Esophagus squamous epithelium (tissue), 5 donors: ENCODE measurements around the gene NPAS2. TPM values are rescaled to one million over a fixed set of nuclear protein-coding genes. Genes with fewer than 3 reads are reported as not detected.

Experiments used
- DNase-seq: peaks from one replicate; lab custom pipeline; 2025; lab: John Stamatoyannopoulos, UW
- H3K27ac ChIP-seq, 4 donors: fragments of 200-600 bp; sonication (generic); one replicate each; pipeline ENCODE4 v1.5.1; 2016 to 2019; ENCODE audit warnings: mild to moderate bottlenecking in 1 of 4
- H3K27me3 ChIP-seq, 4 donors: fragments of 200-600 bp; sonication (generic); 1 replicate in 3 of 4; 2 replicates in 1 of 4; pipeline versions ENCODE4 v1.5.1 to v1.6.0; 2017 to 2021; ENCODE audit warnings: antibody characterized with exemption in 1 of 4
- H3K36me3 ChIP-seq, 3 donors: fragments of 200-600 bp; sonication (generic); one replicate each; pipeline ENCODE4 v1.5.1; 2016 to 2019
- H3K4me1 ChIP-seq, 3 donors: fragments of 200-600 bp; sonication (generic); one replicate each; pipeline ENCODE4 v1.5.1; 2017 to 2019
- H3K4me3 ChIP-seq, 4 donors: fragments of 200-600 bp; sonication (generic); 1 replicate in 3 of 4; 2 replicates in 1 of 4; pipeline ENCODE4 v1.5.1; 2016 to 2019; ENCODE audit warnings: mild to moderate bottlenecking in 2 of 4, moderate library complexity in 1 of 4
- H3K9me3 ChIP-seq, 3 donors: fragments of 200-600 bp; sonication (generic); one replicate each; pipeline ENCODE4 v1.5.1; 2016 to 2019
- CTCF ChIP-seq, 6 experiments: fragments of 450-650 bp in 4 of 6; fragments of 200-600 bp in 2 of 6; sonication (generic) in 2 of 6; IDR thresholded peaks; one replicate each; pipeline ENCODE4 v1.5.1; 2016 to 2019; ENCODE audit warnings: antibody characterized with exemption in 6 of 6, mild to moderate bottlenecking in 4 of 6, moderate library complexity in 4 of 6
- POLR2A ChIP-seq, 4 donors: fragments of 450-650 bp; IDR thresholded peaks; one replicate each; pipeline ENCODE4 v1.6.1; 2017; ENCODE audit warnings: antibody characterized with exemption in 4 of 4, mild to moderate bottlenecking in 4 of 4, moderate library complexity in 3 of 4
- WGBS, 2 donors: methylation state at CpG; one replicate each; pipeline ENCODE4 v1.1.5; 2018; 5-methylcytosine and 5-hydroxymethylcytosine counted together
- intact Hi-C: fragments of 100-400 bp; cut with DNase I; formaldehyde crosslinking; loops from one replicate; pipeline ENCODE4 v1.15.0; 2022
- total RNA-seq, 4 donors: library from RNA; depleted of rRNA; stranded (reverse); fragments of >200 nt; gene quantifications; one replicate each; pipeline ENCODE4 v1.1.0, GENCODE V29; 2016
- donor health status: DM: yes; HTN: yes; CAD: no.

NPAS2 gene
- total RNA-seq, 4 donors from 2014 or later = 29.1 to 64.2 (median 39.1) TPM

- H3K36me3 ChIP-seq = peaks cover 0 to 94% (median 9%) of the 10 kb centered on the region in 3 donors
- 85 to 89% methylated on average over 6 to 10 of the region's 15 CpGs for WGBS, 2 donors
- intact Hi-C loops = no loop called here
- H3K27me3 ChIP-seq = no peaks in the 10 kb centered on the region
- H3K4me1 ChIP-seq = no peaks in the 10 kb centered on the region
- H3K27ac ChIP-seq = no peak overlapping the region
- H3K9me3 ChIP-seq = no peaks in the 10 kb centered on the region
- DNase-seq = no peak
- TF ChIP-seq CTCF (IDR thresholded peaks at IDR 0.05) = no peak
- TF ChIP-seq POLR2A (IDR thresholded peaks at IDR 0.05) = no peak
- no peak overlapping the region for H3K4me3 ChIP-seq
Measured at GRCh38 chr2:101026923-101027469, 207.1 kb downstream of the NPAS2 start.

- H3K9me3 ChIP-seq = no peaks in the 10 kb centered on the region
- intact Hi-C loops = no loop called here
- no peak overlapping the region for H3K4me3 ChIP-seq
- 86 to 91% methylated on average over 6 to 8 of the region's 8 CpGs for WGBS, 2 donors
- TF ChIP-seq CTCF (IDR thresholded peaks at IDR 0.05) (no peak), POLR2A (IDR thresholded peaks at IDR 0.05) (no peak)
- H3K27me3 ChIP-seq = no peaks in the 10 kb centered on the region
- no peak for DNase-seq
- H3K27ac ChIP-seq = no peak overlapping the region
- no peaks in the 10 kb centered on the region for H3K4me1 ChIP-seq
- peaks cover 0 to 94% (median 7%) of the 10 kb centered on the region in 3 donors for H3K36me3 ChIP-seq
Measured at GRCh38 chr2:101027852-101028251, 207.9 kb downstream of the NPAS2 start.

- Histone ChIP-seq H3K4me1 (no peaks in the 10 kb centered on the region), H3K9me3 (no peaks in the 10 kb centered on the region), H3K27me3 (no peaks in the 10 kb centered on the region), H3K4me3 (no peak overlapping the region), H3K36me3 (peaks cover 0 to 95% (median 27%) of the 10 kb centered on the region in 3 donors), H3K27ac (no peak overlapping the region)
- no peak for TF ChIP-seq CTCF (IDR thresholded peaks at IDR 0.05)
- no peak for TF ChIP-seq POLR2A (IDR thresholded peaks at IDR 0.05)
- intact Hi-C loops = loop anchor here (10.0 kb wide), 1 partner anchor 174 kb away; no protein-coding TSS in a partner anchor
- no peak for DNase-seq
- 85% methylated on average over 9 to 10 of the region's 10 CpGs for WGBS, 2 donors
Measured at GRCh38 chr2:101030866-101031554, 211.1 kb downstream of the NPAS2 start.

GRCh38 chr2:101032084-101032776 is 212.3 kb downstream of the NPAS2 start:
- no peak for TF ChIP-seq POLR2A (IDR thresholded peaks at IDR 0.05)
- no peak for TF ChIP-seq CTCF (IDR thresholded peaks at IDR 0.05)
- WGBS, 2 donors = 78 to 85% methylated on average over 14 of the region's 15 CpGs
- Histone ChIP-seq H3K36me3 (peaks cover 0 to 94% (median 29%) of the 10 kb centered on the region in 3 donors), H3K9me3 (no peaks in the 10 kb centered on the region), H3K27me3 (no peaks in the 10 kb centered on the region), H3K27ac (no peak overlapping the region), H3K4me1 (no peaks in the 10 kb centered on the region), H3K4me3 (no peak overlapping the region)
- no peak for DNase-seq
- intact Hi-C loops = loop anchor here (10.0 kb wide), 1 partner anchor 173 kb away; no protein-coding TSS in a partner anchor

GRCh38 chr2:101036562-101036961 is 216.6 kb downstream of the NPAS2 start:
- intact Hi-C loops = loop anchor here (5.0 to 10.0 kb wide), 2 partner anchors 116 to 168 kb away; partner anchors contain the start of gene TBC1D8
- no peaks in the 10 kb centered on the region for H3K9me3 ChIP-seq
- H3K4me1 ChIP-seq = no peaks in the 10 kb centered on the region
- no peak for TF ChIP-seq POLR2A (IDR thresholded peaks at IDR 0.05)
- TF ChIP-seq CTCF (IDR thresholded peaks at IDR 0.05) = peak; percentile 21 to 72 (median 54)
- no peak overlapping the region for H3K27ac ChIP-seq
- H3K4me3 ChIP-seq = no peak overlapping the region
- 65 to 69% methylated on average over 2 of the region's 2 CpGs for WGBS, 2 donors
- no peaks in the 10 kb centered on the region for H3K27me3 ChIP-seq
- H3K36me3 ChIP-seq = peaks cover 0 to 99% (median 35%) of the 10 kb centered on the region in 3 donors
- no peak for DNase-seq
